Measurements from ENCODE around the gene TAF11L9.
"Not testable (repeated sequence)": the region's sequence is repeated elsewhere in the genome, so short reads cannot be mapped to it uniquely, and the experiment has no call there.

TAF11L9 gene

GRCh38 chr5:17604951-17605350 is 10.8 kb upstream of the TAF11L9 start:
- no peak for DNase-seq (ENCODE audit: low read depth)
- no peak overlapping the region for H3K4me3 ChIP-seq (ENCODE audit: low read depth, low read length)
- no peak for TF ChIP-seq CTCF (IDR thresholded peaks at IDR 0.05; ENCODE audit: control insufficient read depth, extremely low read depth, insufficient read depth)

GRCh38 chr5:17603880-17604279 is 9.7 kb upstream of the TAF11L9 start, which contains the start of gene TAF11L11:
Gene TAF11L11 (plus strand): TSS chr5:17604183.
- not testable (repeated sequence) for H3K4me3 ChIP-seq (ENCODE audit: low read depth, low read length); DNase-seq (ENCODE audit: low read depth)

GRCh38 chr5:17597728-17598127 is 3.5 kb upstream of the TAF11L9 start, which contains the start of gene TAF11L10:
Gene TAF11L10 (minus strand): TSS chr5:17597828.
- not testable (repeated sequence) for H3K4me3 ChIP-seq (ENCODE audit: low read depth, low read length); DNase-seq (ENCODE audit: low read depth)

GRCh38 chr5:17590860-17591259 is 3.3 kb downstream of the TAF11L9 start, which contains the start of gene TAF11L8:
Gene TAF11L8 (minus strand): TSS chr5:17590960.
- DNase-seq (ENCODE audit: low read depth); H3K4me3 ChIP-seq (ENCODE audit: low read depth, low read length): not testable (repeated sequence)

GRCh38 chr5:17585658-17586057 is 8.5 kb downstream of the TAF11L9 start, which contains the start of gene TAF11L7:
Gene TAF11L7 (minus strand): TSS chr5:17585758.
- H3K4me3 ChIP-seq (ENCODE audit: low read depth, low read length); DNase-seq (ENCODE audit: low read depth): not testable (repeated sequence)
